Muscle of arm (tissue), 12 donors: ENCODE data around the gene PLXNA2. TPM values are rescaled to one million over a fixed set of nuclear protein-coding genes. Genes with fewer than 3 reads are reported as not detected.

Source experiments
- DNase-seq: peaks from one replicate; pipeline ENCODE4 v3.0.0-alpha.2; 2013
- polyA plus RNA-seq, 12 donors: library from polyadenylated mRNA; unstranded; fragments of 120-200 nt; gene quantifications; one replicate each; pipeline ENCODE4 v1.2.1, GENCODE V29; 2013; ENCODE audit not compliant: insufficient read length in 12 of 12

The PLXNA2 gene
- polyA plus RNA-seq, 12 donors: 20.4 to 39.2 (median 33.6) TPM; not detected in 1

- no peak for DNase-seq
Measured at GRCh38 chr1:208206092-208206698, 38.0 kb downstream of the PLXNA2 start.

GRCh38 chr1:208205216-208206013 lies 38.8 kb downstream of the PLXNA2 start:
- no peak for DNase-seq

- no peak for DNase-seq
Measured at GRCh38 chr1:208204779-208205178, 39.4 kb downstream of the PLXNA2 start.

GRCh38 chr1:208203848-208204609 lies 40.2 kb downstream of the PLXNA2 start:
- DNase-seq: no peak

GRCh38 chr1:208203127-208203847 lies 40.9 kb downstream of the PLXNA2 start:
- no peak for DNase-seq

GRCh38 chr1:208202333-208202995 lies 41.7 kb downstream of the PLXNA2 start:
- no peak for DNase-seq

GRCh38 chr1:208201229-208201628 lies 43.0 kb downstream of the PLXNA2 start:
- DNase-seq: no peak

GRCh38 chr1:208200116-208200515 lies 44.1 kb downstream of the PLXNA2 start:
- DNase-seq: no peak

- no peak for DNase-seq
Measured at GRCh38 chr1:208198236-208198635, 45.9 kb downstream of the PLXNA2 start.

- DNase-seq: no peak
Measured at GRCh38 chr1:208194944-208195343, 49.2 kb downstream of the PLXNA2 start.

- DNase-seq: no peak
Measured at GRCh38 chr1:208192995-208193394, 51.2 kb downstream of the PLXNA2 start.

GRCh38 chr1:208190784-208191183 lies 53.4 kb downstream of the PLXNA2 start:
- no peak for DNase-seq

GRCh38 chr1:208189716-208190115 lies 54.5 kb downstream of the PLXNA2 start:
- no peak for DNase-seq

GRCh38 chr1:208189183-208189582 lies 55.0 kb downstream of the PLXNA2 start:
- no peak for DNase-seq

- DNase-seq: no peak
Measured at GRCh38 chr1:208188607-208189006, 55.6 kb downstream of the PLXNA2 start.

GRCh38 chr1:208187499-208188041 lies 56.6 kb downstream of the PLXNA2 start:
- DNase-seq: no peak

GRCh38 chr1:208185801-208186231 lies 58.4 kb downstream of the PLXNA2 start:
- no peak for DNase-seq

- no peak for DNase-seq
Measured at GRCh38 chr1:208184966-208185654, 59.1 kb downstream of the PLXNA2 start.

- DNase-seq: no peak
Measured at GRCh38 chr1:208183977-208184911, 59.9 kb downstream of the PLXNA2 start.
